Measurements from ENCODE around the gene SPRED3. TPM values are rescaled to one million over a fixed set of nuclear protein-coding genes. Genes with fewer than 3 reads are reported as not detected.
A peak's percentile ranks its signal among the peaks of the same experiment; 100 is the strongest.

The SPRED3 gene
- total RNA-seq, 1 donor from 2014 or later, result 3.2 TPM

DNA sequence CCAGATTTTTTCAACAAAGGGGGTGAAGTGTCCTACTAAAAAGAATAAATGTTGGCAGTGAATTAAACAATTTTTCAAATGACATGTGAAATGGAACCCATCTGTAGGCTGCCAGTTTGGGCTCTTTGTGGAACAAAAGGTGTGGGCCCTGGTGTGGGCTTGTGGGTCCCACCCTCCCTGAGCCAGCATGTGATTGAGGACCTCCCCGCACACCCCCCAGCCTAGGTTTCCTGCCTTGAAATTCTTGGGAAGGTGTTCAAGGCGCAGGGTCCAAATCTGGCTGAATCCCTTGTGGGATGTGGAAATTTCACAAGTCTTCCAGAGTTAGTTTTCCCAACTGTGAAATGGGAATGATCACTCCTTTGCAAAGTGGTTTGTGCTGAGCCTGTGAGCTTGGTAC lies 4.8 kb upstream of the SPRED3 start:
- Mint-ChIP-seq H3K27me3 (ENCODE audit: unreplicated experiment) (peaks cover 16% of the 10 kb centered on the region), H3K9me3 (ENCODE audit: unreplicated experiment) (no peaks in the 10 kb centered on the region), H3K4me3 (ENCODE audit: unreplicated experiment) (no peak overlapping the region), H3K36me3 (ENCODE audit: low read depth, unreplicated experiment) (peaks cover 26% of the 10 kb centered on the region), H3K27ac (ENCODE audit: unreplicated experiment) (no peak overlapping the region), H3K4me1 (ENCODE audit: unreplicated experiment) (peaks cover 7% of the 10 kb centered on the region)
- DNase-seq (ENCODE audit: low spot score), result no peak
- TF ChIP-seq, protein P1, sequence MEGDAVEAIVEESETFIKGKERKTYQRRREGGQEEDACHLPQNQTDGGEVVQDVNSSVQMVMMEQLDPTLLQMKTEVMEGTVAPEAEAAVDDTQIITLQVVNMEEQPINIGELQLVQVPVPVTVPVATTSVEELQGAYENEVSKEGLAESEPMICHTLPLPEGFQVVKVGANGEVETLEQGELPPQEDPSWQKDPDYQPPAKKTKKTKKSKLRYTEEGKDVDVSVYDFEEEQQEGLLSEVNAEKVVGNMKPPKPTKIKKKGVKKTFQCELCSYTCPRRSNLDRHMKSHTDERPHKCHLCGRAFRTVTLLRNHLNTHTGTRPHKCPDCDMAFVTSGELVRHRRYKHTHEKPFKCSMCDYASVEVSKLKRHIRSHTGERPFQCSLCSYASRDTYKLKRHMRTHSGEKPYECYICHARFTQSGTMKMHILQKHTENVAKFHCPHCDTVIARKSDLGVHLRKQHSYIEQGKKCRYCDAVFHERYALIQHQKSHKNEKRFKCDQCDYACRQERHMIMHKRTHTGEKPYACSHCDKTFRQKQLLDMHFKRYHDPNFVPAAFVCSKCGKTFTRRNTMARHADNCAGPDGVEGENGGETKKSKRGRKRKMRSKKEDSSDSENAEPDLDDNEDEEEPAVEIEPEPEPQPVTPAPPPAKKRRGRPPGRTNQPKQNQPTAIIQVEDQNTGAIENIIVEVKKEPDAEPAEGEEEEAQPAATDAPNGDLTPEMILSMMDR (IDR thresholded peaks at IDR 0.05; ENCODE audit: unreplicated experiment), result no peak

DNA sequence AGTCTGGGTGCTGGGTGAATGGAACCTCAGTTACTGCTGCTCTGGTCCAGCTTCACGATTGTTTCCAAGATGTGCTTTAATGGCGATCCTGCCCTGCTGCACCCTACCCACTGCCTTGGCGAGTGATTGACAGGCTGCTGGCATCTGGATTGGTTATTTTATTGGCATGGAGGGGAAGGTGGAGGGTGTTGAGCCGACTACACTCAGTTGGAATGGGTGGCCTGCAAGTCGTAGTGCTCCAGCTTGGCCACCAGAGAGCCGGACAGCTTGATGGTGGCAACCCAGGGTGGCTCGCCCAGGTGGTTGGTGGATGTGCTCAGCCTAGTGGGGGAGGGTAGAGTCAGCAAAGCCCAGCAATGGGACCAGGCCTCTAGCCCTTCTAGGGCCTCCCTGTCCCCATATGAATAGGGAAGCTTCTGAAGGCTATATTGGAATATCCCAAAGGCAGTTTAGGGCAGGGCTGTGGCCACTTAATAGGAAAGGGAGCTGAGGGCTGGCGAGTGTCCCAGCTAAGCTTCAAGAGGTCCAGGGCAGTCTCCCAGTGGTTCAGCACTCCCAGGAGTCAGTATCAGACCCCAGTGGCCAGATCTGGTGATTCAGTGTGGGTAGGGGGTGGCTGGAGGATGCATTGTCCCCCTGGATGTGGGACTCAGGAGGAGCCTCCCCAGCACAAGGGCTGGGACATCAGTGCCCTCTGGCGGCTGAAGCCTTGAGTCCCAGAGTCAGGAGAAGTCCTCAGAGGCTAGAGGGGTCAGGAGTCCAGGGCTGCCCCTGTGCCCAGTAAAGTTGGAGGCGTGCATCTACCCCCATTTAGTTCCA lies 4.1 kb upstream of the SPRED3 start:
- H3K9me3 Mint-ChIP-seq (ENCODE audit: unreplicated experiment), result no peaks in the 10 kb centered on the region
- H3K36me3 Mint-ChIP-seq (ENCODE audit: low read depth, unreplicated experiment), result peaks cover 24% of the 10 kb centered on the region
- H3K27me3 Mint-ChIP-seq (ENCODE audit: unreplicated experiment), result peaks cover 16% of the 10 kb centered on the region
- no peak overlapping the region for H3K4me3 Mint-ChIP-seq (ENCODE audit: unreplicated experiment)
- H3K4me1 Mint-ChIP-seq (ENCODE audit: unreplicated experiment), result peaks cover 8% of the 10 kb centered on the region
- DNase-seq (ENCODE audit: low spot score), result peak; percentile 60
- TF ChIP-seq, protein P1 (IDR thresholded peaks at IDR 0.05; ENCODE audit: unreplicated experiment), result no peak
- H3K27ac Mint-ChIP-seq (ENCODE audit: unreplicated experiment), result no peak overlapping the region

DNA sequence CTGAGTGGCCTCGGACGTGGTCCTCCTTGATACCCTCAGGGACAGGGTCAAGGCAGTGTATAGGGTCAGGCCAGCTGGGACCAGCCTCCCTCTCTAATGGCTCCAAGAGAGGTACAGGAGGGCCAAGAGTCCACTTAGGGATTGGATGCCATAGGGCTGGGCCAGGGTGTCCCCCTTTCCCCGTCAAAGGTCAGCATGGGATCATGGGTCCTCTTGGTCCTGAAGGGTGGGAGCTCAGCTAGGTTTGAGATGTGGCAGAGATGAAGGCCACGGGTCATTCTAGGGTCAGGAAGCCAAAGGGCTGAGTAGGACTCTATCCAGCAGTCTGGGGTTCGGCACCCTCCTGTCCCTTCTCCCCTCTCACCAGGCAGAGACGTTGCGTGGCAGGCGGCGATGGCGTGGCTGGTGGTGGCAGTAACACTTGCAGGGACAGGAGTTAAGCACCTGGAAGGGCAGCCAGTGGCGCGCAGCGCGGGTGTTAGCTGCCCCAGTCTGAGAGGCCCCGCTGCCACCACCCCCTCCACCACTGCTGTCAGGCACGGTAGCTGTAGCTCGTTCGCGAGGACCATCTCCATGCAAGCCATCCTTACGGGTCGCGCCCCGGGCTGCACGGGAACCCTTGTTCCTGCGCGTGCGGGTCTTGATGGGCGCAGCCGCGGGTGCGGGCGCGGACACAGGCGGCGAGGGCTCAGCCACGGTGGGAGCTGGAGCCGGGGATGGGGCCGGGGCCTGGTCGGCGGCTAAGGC lies 3.3 kb upstream of the SPRED3 start:
- no peak for DNase-seq (ENCODE audit: low spot score)
- Mint-ChIP-seq H3K4me3 (ENCODE audit: unreplicated experiment) (no peak overlapping the region), H3K27me3 (ENCODE audit: unreplicated experiment) (peaks cover 20% of the 10 kb centered on the region), H3K9me3 (ENCODE audit: unreplicated experiment) (no peaks in the 10 kb centered on the region), H3K4me1 (ENCODE audit: unreplicated experiment) (peaks cover 12% of the 10 kb centered on the region), H3K36me3 (ENCODE audit: low read depth, unreplicated experiment) (peaks cover 20% of the 10 kb centered on the region), H3K27ac (ENCODE audit: unreplicated experiment) (no peak overlapping the region)
- TF ChIP-seq, protein P1 (IDR thresholded peaks at IDR 0.05; ENCODE audit: unreplicated experiment), result no peak

- peaks cover 21% of the 10 kb centered on the region for H3K27me3 Mint-ChIP-seq (ENCODE audit: unreplicated experiment)
- peak; percentile 14 for DNase-seq (ENCODE audit: low spot score)
- H3K4me3 Mint-ChIP-seq (ENCODE audit: unreplicated experiment), result no peak overlapping the region
- TF ChIP-seq, protein P1 (IDR thresholded peaks at IDR 0.05; ENCODE audit: unreplicated experiment), result no peak
- peaks cover 12% of the 10 kb centered on the region for H3K4me1 Mint-ChIP-seq (ENCODE audit: unreplicated experiment)
- no peaks in the 10 kb centered on the region for H3K9me3 Mint-ChIP-seq (ENCODE audit: unreplicated experiment)
- no peak overlapping the region for H3K27ac Mint-ChIP-seq (ENCODE audit: unreplicated experiment)
- peaks cover 20% of the 10 kb centered on the region for H3K36me3 Mint-ChIP-seq (ENCODE audit: low read depth, unreplicated experiment)
Observed at GRCh38 chr19:38385804-38386257, 2.7 kb upstream of the SPRED3 start.

Data from endothelial cell (in vitro differentiated cells).